Activated naive CD4-positive, alpha-beta T cell treated with anti-CD3 and anti-CD28 coated beads, Interleukin-2, amount 10 ng/mL, durations not matched to agents 7 days and 5 days (primary cell): ENCODE data around the gene LCN12.

Source experiments
- CTCF ChIA-PET: fragments of 350-600 bp; sonication (Branson Sonifier 250); formaldehyde crosslinking; loops from one replicate; lab custom pipeline; 2021; ENCODE audit warnings: antibody characterized with exemption; lab: Charles Lee
- DNase-seq: peaks from one replicate; pipeline ENCODE4 v3.0.0-alpha.2; 2020
- H3K27ac Mint-ChIP-seq: one replicate; pipeline ENCODE4 v1.8.0; 2021; ENCODE audit warnings: mild to moderate bottlenecking, moderate library complexity, mixed read lengths
- H3K27me3 Mint-ChIP-seq: one replicate; pipeline ENCODE4 v1.8.0; 2021; ENCODE audit warnings: mild to moderate bottlenecking, mixed read lengths
- H3K36me3 Mint-ChIP-seq: one replicate; pipeline ENCODE4 v1.8.0; 2021; ENCODE audit warnings: mixed read lengths
- H3K4me1 Mint-ChIP-seq: one replicate; pipeline ENCODE4 v1.8.0; 2021; ENCODE audit warnings: mixed read lengths
- H3K4me3 Mint-ChIP-seq: one replicate; pipeline ENCODE4 v1.8.0; 2021; ENCODE audit warnings: mild to moderate bottlenecking, moderate library complexity, mixed read lengths
- H3K9me3 Mint-ChIP-seq: one replicate; pipeline ENCODE4 v1.8.0; 2021; ENCODE audit warnings: mixed read lengths

Gene LCN12

GRCh38 chr9:136920734-136921231 lies 31.3 kb upstream of the LCN12 start:
- no peak overlapping the region for H3K4me3 Mint-ChIP-seq
- H3K27me3 Mint-ChIP-seq, result no peaks in the 10 kb centered on the region
- H3K27ac Mint-ChIP-seq, result no peak overlapping the region
- CTCF ChIA-PET, result interaction anchor here (0.9 kb wide), 1 partner anchor 11 kb away, joined by 3 read pairs; no protein-coding TSS in a partner anchor
- H3K4me1 Mint-ChIP-seq, result peaks cover 10% of the 10 kb centered on the region
- DNase-seq, result no peak
- H3K9me3 Mint-ChIP-seq, result no peaks in the 10 kb centered on the region
- peaks cover 44% of the 10 kb centered on the region for H3K36me3 Mint-ChIP-seq

GRCh38 chr9:136921307-136921706 lies 30.8 kb upstream of the LCN12 start:
- no peaks in the 10 kb centered on the region for H3K9me3 Mint-ChIP-seq
- DNase-seq, result no peak
- no peak overlapping the region for H3K4me3 Mint-ChIP-seq
- no peaks in the 10 kb centered on the region for H3K27me3 Mint-ChIP-seq
- CTCF ChIA-PET, result no interaction called here
- peaks cover 7% of the 10 kb centered on the region for H3K4me1 Mint-ChIP-seq
- no peak overlapping the region for H3K27ac Mint-ChIP-seq
- peaks cover 40% of the 10 kb centered on the region for H3K36me3 Mint-ChIP-seq

DNA sequence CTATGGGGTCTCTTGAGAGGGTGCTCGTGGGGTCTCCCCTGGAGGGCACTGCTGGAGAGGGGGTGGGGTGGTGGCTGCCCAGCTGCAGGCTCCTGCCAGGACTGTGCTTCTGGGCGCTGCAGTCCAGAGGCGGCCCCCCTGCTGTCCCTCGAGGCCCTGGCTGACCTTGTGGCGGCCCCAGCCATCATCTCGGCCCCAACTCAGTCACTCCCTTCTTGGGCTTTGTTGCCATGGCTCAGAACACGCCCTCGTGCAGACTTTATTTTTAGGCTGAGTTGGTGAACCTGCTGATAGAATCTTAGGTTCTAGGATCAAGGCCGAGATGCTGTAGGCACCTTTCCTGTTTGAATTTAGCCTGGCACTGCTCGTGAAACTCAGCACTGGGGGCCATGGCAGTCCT lies 30.4 kb upstream of the LCN12 start:
- H3K27ac Mint-ChIP-seq, result no peak overlapping the region
- no peaks in the 10 kb centered on the region for H3K9me3 Mint-ChIP-seq
- H3K27me3 Mint-ChIP-seq, result no peaks in the 10 kb centered on the region
- H3K36me3 Mint-ChIP-seq, result peaks cover 40% of the 10 kb centered on the region
- CTCF ChIA-PET, result no interaction called here
- DNase-seq, result no peak
- H3K4me1 Mint-ChIP-seq, result peaks cover 7% of the 10 kb centered on the region
- no peak overlapping the region for H3K4me3 Mint-ChIP-seq

GRCh38 chr9:136922540-136922939 lies 29.5 kb upstream of the LCN12 start:
- H3K4me3 Mint-ChIP-seq, result no peak overlapping the region
- peaks cover 7% of the 10 kb centered on the region for H3K4me1 Mint-ChIP-seq
- H3K36me3 Mint-ChIP-seq, result peaks cover 36% of the 10 kb centered on the region
- no peak overlapping the region for H3K27ac Mint-ChIP-seq
- CTCF ChIA-PET, result no interaction called here
- no peaks in the 10 kb centered on the region for H3K9me3 Mint-ChIP-seq
- DNase-seq, result no peak
- no peaks in the 10 kb centered on the region for H3K27me3 Mint-ChIP-seq

DNA sequence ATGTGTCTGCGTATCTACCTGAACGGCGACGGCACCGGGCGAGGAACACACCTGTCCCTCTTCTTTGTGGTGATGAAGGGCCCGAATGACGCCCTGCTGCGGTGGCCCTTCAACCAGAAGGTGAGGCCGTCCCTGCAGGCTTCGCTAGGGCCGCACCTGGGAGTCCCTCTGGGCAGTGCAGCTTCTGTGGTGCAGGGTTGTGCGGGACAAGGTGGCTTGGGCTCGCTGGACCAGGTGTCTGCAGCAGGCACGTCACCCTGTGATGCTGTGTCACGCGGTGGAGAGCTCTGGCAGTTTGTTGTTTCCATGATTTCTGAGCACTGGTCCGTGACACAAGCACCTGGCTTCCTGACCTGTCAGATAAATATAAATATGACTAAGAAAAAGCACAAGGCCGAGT lies 28.2 kb upstream of the LCN12 start:
- peaks cover 7% of the 10 kb centered on the region for H3K4me1 Mint-ChIP-seq
- no peaks in the 10 kb centered on the region for H3K9me3 Mint-ChIP-seq
- H3K27ac Mint-ChIP-seq, result no peak overlapping the region
- peaks cover 35% of the 10 kb centered on the region for H3K36me3 Mint-ChIP-seq
- no peak for DNase-seq
- H3K4me3 Mint-ChIP-seq, result no peak overlapping the region
- CTCF ChIA-PET, result interaction anchor here (1.2 kb wide), 1 partner anchor 111 kb away, joined by 3 read pairs; no protein-coding TSS in a partner anchor
- no peaks in the 10 kb centered on the region for H3K27me3 Mint-ChIP-seq

DNA sequence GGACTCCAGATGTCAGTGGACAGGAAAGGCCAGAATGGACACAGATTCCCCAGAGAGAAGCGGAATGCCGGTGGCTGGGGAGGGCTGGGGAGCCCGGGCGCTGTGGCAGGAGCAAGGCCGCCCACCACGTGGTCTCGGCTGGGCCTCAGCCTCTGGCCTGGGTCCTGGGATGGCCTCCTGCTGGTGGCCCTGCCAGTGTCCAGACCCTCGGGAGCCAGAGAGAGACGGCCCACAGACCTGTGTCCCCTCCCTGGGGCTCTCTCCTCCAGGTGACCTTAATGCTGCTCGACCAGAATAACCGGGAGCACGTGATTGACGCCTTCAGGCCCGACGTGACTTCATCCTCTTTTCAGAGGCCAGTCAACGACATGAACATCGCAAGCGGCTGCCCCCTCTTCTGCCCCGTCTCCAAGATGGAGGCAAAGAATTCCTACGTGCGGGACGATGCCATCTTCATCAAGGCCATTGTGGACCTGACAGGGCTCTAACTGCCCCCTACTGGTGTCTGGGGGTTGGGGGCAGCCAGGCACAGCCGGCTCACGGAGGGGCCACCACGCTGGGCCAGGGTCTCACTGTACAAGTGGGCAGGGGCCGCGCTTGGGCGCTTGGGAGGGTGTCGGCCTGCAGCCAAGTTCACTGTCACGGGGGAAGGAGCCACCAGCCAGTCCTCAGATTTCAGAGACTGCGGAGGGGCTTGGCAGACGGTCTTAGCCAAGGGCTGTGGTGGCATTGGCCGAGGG lies 26.5 kb upstream of the LCN12 start:
- Mint-ChIP-seq H3K9me3 (no peaks in the 10 kb centered on the region), H3K36me3 (peaks cover 27% of the 10 kb centered on the region), H3K4me3 (no peak overlapping the region), H3K27me3 (no peaks in the 10 kb centered on the region), H3K27ac (peak overlapping the region; percentile 58), H3K4me1 (peaks cover 7% of the 10 kb centered on the region)
- CTCF ChIA-PET, result interaction anchor here (0.9 to 1.1 kb wide), 2 partner anchors 9 to 14 kb away, joined by 3 read pairs; no protein-coding TSS in a partner anchor
- DNase-seq, result no peak

DNA sequence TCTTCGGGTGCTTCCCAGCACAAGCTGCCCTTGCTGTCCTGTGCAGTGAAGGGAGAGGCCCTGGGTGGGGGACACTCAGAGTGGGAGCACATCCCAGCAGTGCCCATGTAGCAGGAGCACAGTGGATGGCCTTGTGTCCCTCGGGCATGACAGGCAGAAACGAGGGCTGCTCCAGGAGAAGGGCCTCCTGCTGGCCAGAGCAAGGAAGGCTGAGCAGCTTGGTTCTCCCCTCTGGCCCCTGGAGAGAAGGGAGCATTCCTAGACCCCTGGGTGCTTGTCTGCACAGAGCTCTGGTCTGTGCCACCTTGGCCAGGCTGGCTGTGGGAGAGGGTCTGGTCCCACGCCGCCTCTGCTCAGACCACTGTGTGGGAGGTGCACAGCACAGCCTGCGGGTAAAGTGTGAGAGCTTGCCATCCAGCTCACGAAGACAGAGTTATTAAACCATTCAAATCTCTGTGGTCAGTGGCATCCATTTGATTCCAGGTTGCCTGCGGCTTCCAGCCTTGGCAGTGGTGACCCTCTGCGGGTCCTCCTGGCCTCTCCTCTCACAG lies 25.8 kb upstream of the LCN12 start:
- no peak overlapping the region for H3K4me3 Mint-ChIP-seq
- DNase-seq, result no peak
- peaks cover 24% of the 10 kb centered on the region for H3K36me3 Mint-ChIP-seq
- no peaks in the 10 kb centered on the region for H3K9me3 Mint-ChIP-seq
- CTCF ChIA-PET, result interaction anchor here (0.9 to 1.1 kb wide), 3 partner anchors 9 to 109 kb away, joined by 3 read pairs; no protein-coding TSS in a partner anchor
- H3K4me1 Mint-ChIP-seq, result peaks cover 7% of the 10 kb centered on the region
- H3K27ac Mint-ChIP-seq, result no peak overlapping the region
- H3K27me3 Mint-ChIP-seq, result no peaks in the 10 kb centered on the region

DNA sequence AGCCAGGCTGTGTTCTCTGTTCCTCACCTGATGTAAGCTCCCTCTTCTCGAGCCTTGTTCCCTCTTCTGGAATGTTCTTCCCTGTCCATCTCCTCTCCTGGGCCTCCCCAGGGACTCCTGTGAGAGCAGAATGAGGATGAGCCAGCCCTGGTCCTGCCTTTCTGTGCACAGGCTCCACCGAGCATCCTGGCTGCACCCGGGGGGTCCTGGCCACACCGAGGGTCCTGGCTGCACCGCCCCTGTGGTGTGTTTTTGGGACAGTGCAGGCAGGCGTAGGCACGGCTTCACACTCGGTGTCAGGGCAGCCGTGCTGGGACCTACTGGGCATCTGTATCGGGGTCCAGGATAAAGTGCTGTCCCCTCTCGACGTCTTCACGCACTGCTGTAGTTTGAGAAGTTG lies 25.3 kb upstream of the LCN12 start:
- peaks cover 7% of the 10 kb centered on the region for H3K4me1 Mint-ChIP-seq
- H3K9me3 Mint-ChIP-seq, result no peaks in the 10 kb centered on the region
- H3K36me3 Mint-ChIP-seq, result peaks cover 26% of the 10 kb centered on the region
- no peaks in the 10 kb centered on the region for H3K27me3 Mint-ChIP-seq
- CTCF ChIA-PET, result interaction anchor here (0.9 to 1.1 kb wide), 3 partner anchors 8 to 109 kb away, joined by 3 read pairs; no protein-coding TSS in a partner anchor
- H3K4me3 Mint-ChIP-seq, result no peak overlapping the region
- no peak for DNase-seq
- no peak overlapping the region for H3K27ac Mint-ChIP-seq

GRCh38 chr9:136927343-136928271 lies 24.5 kb upstream of the LCN12 start:
- Mint-ChIP-seq H3K4me1 (peaks cover 5% of the 10 kb centered on the region), H3K27ac (no peak overlapping the region), H3K9me3 (no peaks in the 10 kb centered on the region), H3K36me3 (peaks cover 27% of the 10 kb centered on the region), H3K4me3 (no peak overlapping the region), H3K27me3 (no peaks in the 10 kb centered on the region)
- DNase-seq, result no peak
- CTCF ChIA-PET, result interaction anchor here (0.7 to 1.5 kb wide), 2 partner anchors 17 to 35 kb away, joined by 3 read pairs; no protein-coding TSS in a partner anchor

GRCh38 chr9:136928591-136928990 lies 23.5 kb upstream of the LCN12 start:
- CTCF ChIA-PET, result interaction anchor here (1.5 kb wide), 1 partner anchor 36 kb away, joined by 3 read pairs; no protein-coding TSS in a partner anchor
- no peaks in the 10 kb centered on the region for H3K9me3 Mint-ChIP-seq
- no peaks in the 10 kb centered on the region for H3K27me3 Mint-ChIP-seq
- H3K36me3 Mint-ChIP-seq, result peaks cover 25% of the 10 kb centered on the region
- no peak for DNase-seq
- H3K4me1 Mint-ChIP-seq, result peaks cover 2% of the 10 kb centered on the region
- H3K4me3 Mint-ChIP-seq, result no peak overlapping the region
- H3K27ac Mint-ChIP-seq, result peak overlapping the region; percentile 9

- Mint-ChIP-seq H3K27ac (peak overlapping the region; percentile 26), H3K4me3 (no peak overlapping the region), H3K9me3 (no peaks in the 10 kb centered on the region), H3K36me3 (peaks cover 22% of the 10 kb centered on the region), H3K27me3 (no peaks in the 10 kb centered on the region), H3K4me1 (no peaks in the 10 kb centered on the region)
- no peak for DNase-seq
- CTCF ChIA-PET, result no interaction called here
Observed at GRCh38 chr9:136930014-136930413, 22.1 kb upstream of the LCN12 start.

DNA sequence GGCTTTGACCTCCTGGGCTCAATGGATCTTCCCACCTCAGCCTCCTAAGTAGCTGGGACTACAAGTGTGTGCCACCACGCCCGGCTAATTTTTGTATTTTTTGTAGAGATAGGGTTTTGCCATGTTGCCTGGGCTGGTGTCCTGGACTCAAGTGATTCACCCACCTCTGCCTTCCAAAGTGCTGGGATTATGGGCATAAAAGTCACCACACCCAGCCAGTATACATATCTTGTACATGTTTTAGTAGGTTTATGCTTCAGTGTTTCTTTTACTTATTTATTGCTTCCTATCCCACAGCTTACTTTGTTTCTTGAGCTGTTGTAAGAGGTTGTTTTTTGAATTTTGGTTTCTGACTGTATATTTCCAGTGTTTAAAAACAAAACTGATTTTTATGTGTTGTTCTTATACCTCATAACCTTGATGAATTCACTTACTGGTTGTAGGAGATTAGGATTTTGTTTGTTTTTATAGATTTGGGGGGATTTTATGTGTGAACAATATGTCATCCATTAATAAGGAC lies 20.4 kb upstream of the LCN12 start:
- Mint-ChIP-seq H3K9me3 (no peaks in the 10 kb centered on the region), H3K27ac (no peak overlapping the region), H3K4me1 (no peaks in the 10 kb centered on the region), H3K36me3 (peaks cover 18% of the 10 kb centered on the region), H3K27me3 (no peaks in the 10 kb centered on the region), H3K4me3 (no peak overlapping the region)
- no peak for DNase-seq
- CTCF ChIA-PET, result no interaction called here

GRCh38 chr9:136934277-136934676 lies 17.8 kb upstream of the LCN12 start:
- no peak for DNase-seq
- no peak overlapping the region for H3K4me3 Mint-ChIP-seq
- no peaks in the 10 kb centered on the region for H3K27me3 Mint-ChIP-seq
- no peaks in the 10 kb centered on the region for H3K4me1 Mint-ChIP-seq
- no peak overlapping the region for H3K27ac Mint-ChIP-seq
- no peaks in the 10 kb centered on the region for H3K9me3 Mint-ChIP-seq
- CTCF ChIA-PET, result interaction anchor here (0.9 kb wide), 1 partner anchor 8 kb away, joined by 3 read pairs; no protein-coding TSS in a partner anchor
- peaks cover 19% of the 10 kb centered on the region for H3K36me3 Mint-ChIP-seq
